ENCODE measurements around the gene MACROD2.
"Not testable (repeated sequence)": the region's sequence is repeated elsewhere in the genome, so short reads cannot be mapped to it uniquely, and the experiment has no call there.

The MACROD2 gene

DNA sequence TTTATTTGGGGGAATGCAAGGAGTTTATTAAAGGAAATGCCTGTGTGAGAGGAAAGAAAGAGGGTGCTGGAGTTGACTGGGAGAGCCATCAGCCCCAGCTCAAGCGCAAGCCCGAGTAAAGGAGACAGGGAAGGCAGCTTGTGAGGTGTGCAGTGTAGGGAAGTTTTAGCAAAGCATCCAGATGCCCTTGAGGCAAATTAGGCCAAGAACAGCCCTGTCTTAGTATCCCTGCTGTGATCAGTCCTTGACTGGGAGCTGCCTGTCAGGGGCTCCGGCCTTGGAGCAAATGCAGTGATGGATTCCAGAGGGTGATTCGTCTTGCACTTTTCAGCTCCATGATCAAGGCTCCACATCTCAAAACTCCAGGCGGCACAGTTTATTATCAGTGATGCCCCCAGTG, 2016.2 kb downstream of the MACROD2 start:
- no peak for TF ChIP-seq Cebpa-rat (IDR thresholded peaks at IDR 0.05)
- H3K36me3 ChIP-seq, result peaks cover 5% of the 10 kb centered on the region; the same call in 1 of the 2 replicates
- H3K27me3 ChIP-seq, result no peaks in the 10 kb centered on the region
- no peak overlapping the region for H3K4me3 ChIP-seq
- no peaks in the 10 kb centered on the region for H4K20me1 ChIP-seq
- peaks cover 6% of the 10 kb centered on the region; the same call in 1 of the 2 replicates for H3K4me1 ChIP-seq
- H3K27ac ChIP-seq, result no peak overlapping the region
- H3K9ac ChIP-seq, result no peak overlapping the region
- H3K4me2 ChIP-seq, result no peak overlapping the region
- peaks cover 18% of the 10 kb centered on the region; the same call in 1 of the 2 replicates for H3K9me3 ChIP-seq

DNA sequence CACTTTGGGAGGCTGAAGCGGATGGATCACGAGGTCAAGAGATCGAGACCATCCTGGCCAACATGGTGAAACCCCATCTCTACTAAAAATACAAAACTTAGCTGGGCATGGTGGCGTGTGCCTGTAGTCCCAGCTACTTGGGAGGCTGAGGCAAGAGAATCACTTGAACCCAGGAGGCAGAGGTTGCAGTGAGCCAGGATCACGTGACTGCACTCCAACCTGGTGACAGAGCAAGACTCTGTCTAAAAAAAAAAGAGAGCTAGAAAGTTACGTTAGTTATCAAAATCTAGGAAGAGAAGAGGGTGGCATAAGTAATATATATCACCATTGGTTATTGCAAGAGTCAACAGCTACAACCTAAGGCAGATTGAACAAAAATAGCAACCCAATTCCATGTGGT, 2017.6 kb downstream of the MACROD2 start:
- not testable (repeated sequence) for H3K27ac ChIP-seq, H3K27me3 ChIP-seq, H3K36me3 ChIP-seq, H3K4me2 ChIP-seq, H3K9ac ChIP-seq, H3K4me1 ChIP-seq, H4K20me1 ChIP-seq, H3K4me3 ChIP-seq
- H3K9me3 ChIP-seq, result peaks cover 25% of the 10 kb centered on the region

DNA sequence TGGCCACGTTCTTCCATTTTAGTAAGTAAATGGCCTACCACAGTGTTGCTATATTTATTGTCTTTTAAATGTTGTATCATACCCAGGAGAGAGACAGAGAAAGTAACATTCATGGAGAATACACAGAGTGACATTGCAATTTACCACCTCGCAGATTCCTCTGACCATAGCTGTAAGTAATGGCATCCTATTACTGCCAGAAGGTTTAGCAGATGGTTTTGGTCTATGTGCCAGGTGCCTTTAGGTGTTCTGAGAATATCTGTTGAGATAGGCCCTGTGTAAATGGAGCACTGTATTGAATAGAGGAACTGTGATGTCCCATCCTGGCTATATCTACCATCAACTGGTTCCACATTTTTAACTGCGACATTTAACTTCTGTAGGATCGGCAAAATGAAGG, 2018.3 kb downstream of the MACROD2 start:
- Histone ChIP-seq H3K4me2 (no peak overlapping the region), H3K27me3 (no peaks in the 10 kb centered on the region)
- TF ChIP-seq Cebpa-rat (IDR thresholded peaks at IDR 0.05), result no peak

DNA sequence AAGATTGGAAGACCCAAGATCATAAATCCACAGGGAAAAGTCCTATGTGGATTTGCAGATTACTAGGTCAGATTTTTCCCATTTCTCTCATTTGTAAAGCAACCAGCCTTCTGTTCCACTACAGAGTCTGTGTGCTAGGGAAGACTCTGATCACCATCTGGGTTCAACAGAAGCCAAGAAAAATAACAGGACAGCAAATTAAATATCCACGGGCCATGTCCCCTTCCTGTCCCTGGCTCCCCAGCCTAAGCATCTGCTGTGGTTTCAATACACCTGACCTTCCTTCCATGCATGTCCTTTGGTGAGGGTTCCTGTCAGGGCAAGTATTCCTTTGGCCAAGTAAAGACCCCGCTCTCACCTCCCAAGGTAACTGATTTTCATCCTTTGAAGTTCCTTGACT, 2019.1 kb downstream of the MACROD2 start:
- no peaks in the 10 kb centered on the region for H3K27me3 ChIP-seq
- peaks cover 6% of the 10 kb centered on the region; the same call in 1 of the 2 replicates for H3K4me1 ChIP-seq
- no peaks in the 10 kb centered on the region for H3K36me3 ChIP-seq
- no peaks in the 10 kb centered on the region for H4K20me1 ChIP-seq
- H3K4me2 ChIP-seq, result no peak overlapping the region
- H3K9me3 ChIP-seq, result peaks cover 23% of the 10 kb centered on the region
- no peak for TF ChIP-seq Cebpa-rat (IDR thresholded peaks at IDR 0.05)
- H3K4me3 ChIP-seq, result no peak overlapping the region
- no peak overlapping the region for H3K27ac ChIP-seq
- no peak overlapping the region for H3K9ac ChIP-seq

More for the DNA sequence above, 2018.3 kb downstream of the MACROD2 start:
- Histone ChIP-seq H3K27ac (no peak overlapping the region), H3K4me1 (peaks cover 6% of the 10 kb centered on the region; the same call in 1 of the 2 replicates), H4K20me1 (no peaks in the 10 kb centered on the region), H3K9me3 (peaks cover 19% of the 10 kb centered on the region), H3K36me3 (peaks cover 5% of the 10 kb centered on the region; the same call in 1 of the 2 replicates), H3K9ac (no peak overlapping the region), H3K4me3 (no peak overlapping the region)

DNA sequence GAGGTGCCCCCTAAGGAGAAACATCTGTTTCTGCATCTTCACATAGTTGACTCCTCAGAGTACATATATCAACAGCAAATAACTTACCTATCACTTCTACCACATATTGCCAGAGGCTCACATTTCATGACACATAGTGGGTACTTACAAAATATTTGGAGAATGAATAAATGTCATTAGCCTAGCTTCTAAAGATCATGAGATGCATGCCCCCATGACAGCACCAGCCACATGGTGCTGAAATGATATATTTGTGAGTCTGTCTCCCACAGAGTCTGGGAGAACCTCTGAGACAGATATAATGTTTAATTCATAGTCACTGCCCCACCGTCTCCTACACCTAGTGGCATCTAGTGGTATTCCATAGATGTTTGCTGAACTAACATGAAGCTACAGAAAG, 2022.3 kb downstream of the MACROD2 start:
- H3K9me3 ChIP-seq, result peaks cover 26% of the 10 kb centered on the region
- TF ChIP-seq Cebpa-rat (IDR thresholded peaks at IDR 0.05), result no peak
- H4K20me1 ChIP-seq, result no peaks in the 10 kb centered on the region
- no peak overlapping the region for H3K27ac ChIP-seq
- H3K4me3 ChIP-seq, result no peak overlapping the region
- no peak overlapping the region for H3K4me2 ChIP-seq
- no peaks in the 10 kb centered on the region for H3K4me1 ChIP-seq
- H3K36me3 ChIP-seq, result no peaks in the 10 kb centered on the region
- no peak overlapping the region for H3K9ac ChIP-seq
- no peaks in the 10 kb centered on the region for H3K27me3 ChIP-seq

DNA sequence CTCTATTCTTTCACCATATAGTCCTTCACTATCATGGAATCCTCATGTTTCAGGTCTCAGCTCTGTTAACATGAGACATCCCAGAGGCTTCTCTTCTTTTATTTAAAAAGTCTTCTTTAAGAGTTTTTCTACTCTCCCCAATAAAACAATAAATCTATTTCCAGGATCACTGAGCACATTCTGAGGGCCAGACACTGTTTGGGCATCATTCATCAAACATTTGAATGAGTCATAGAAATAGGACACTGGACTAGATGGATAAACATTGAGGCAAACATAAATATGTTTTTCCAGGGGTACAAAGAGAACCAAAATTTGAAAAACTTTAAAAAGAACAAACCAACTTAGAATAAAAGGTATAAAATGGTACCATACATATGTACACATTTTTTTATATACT, 2023.6 kb downstream of the MACROD2 start:
- Histone ChIP-seq H3K4me3 (no peak overlapping the region), H3K36me3 (no peaks in the 10 kb centered on the region), H3K4me2 (no peak overlapping the region), H3K4me1 (peaks cover 4% of the 10 kb centered on the region), H3K9ac (no peak overlapping the region), H3K27me3 (no peaks in the 10 kb centered on the region), H3K27ac (no peak overlapping the region), H4K20me1 (no peaks in the 10 kb centered on the region), H3K9me3 (peaks cover 29% of the 10 kb centered on the region)
- no peak for TF ChIP-seq Cebpa-rat (IDR thresholded peaks at IDR 0.05)

DNA sequence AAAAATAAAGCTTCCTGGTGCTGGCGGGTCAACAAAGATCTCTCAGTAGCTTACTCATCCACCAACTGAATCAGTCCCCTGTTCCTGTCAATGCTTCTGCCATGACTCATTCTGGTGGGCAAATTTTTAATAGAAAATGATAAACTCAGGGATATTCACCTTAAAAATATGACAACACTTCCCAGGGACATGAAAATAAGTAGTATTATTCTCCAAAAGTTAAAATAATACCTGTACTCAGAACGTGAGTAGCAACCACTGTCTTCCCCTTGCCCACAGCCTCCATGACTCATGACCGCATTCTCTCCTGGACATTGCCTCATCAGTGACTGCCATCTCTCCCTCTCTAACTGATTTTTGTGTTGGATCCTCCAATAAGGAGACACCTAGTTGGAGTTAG, 2025.7 kb downstream of the MACROD2 start:
- Histone ChIP-seq H3K9me3 (peaks cover 37% of the 10 kb centered on the region), H3K27ac (no peak overlapping the region), H3K4me2 (no peak overlapping the region), H3K4me3 (no peak overlapping the region), H4K20me1 (no peaks in the 10 kb centered on the region), H3K4me1 (peaks cover 25% of the 10 kb centered on the region), H3K27me3 (no peaks in the 10 kb centered on the region), H3K9ac (no peak overlapping the region), H3K36me3 (no peaks in the 10 kb centered on the region)
- TF ChIP-seq Cebpa-rat (IDR thresholded peaks at IDR 0.05), result no peak

DNA sequence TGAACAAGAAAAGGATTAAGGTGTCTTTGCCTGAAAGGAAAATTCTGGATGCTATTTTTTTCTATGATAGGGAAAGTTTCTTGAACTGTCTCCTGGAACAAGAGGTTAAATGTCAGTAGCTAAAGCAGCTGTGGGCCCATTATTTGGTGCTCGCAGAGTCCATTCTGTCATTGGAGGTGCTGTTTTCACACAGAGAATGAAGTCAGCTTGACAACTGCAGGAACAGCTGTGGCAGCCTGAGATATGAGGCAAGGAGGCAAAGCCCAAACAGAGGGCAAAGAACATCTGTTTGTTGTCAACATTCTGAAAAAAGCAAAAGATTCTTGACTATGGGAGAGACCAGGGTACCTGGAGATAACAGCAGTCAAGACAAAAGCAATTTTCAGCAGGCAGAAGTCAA, 2029.8 kb downstream of the MACROD2 start:
- Histone ChIP-seq H3K27ac (peak overlapping the region; percentile 76), H3K4me1 (peaks cover 66% of the 10 kb centered on the region), H3K27me3 (no peaks in the 10 kb centered on the region), H3K9me3 (peaks cover 51% of the 10 kb centered on the region), H3K36me3 (no peaks in the 10 kb centered on the region; the same call in 1 of the 2 replicates), H3K4me2 (peak overlapping the region; percentile 69), H3K9ac (peak overlapping the region; percentile 59; the same call in 1 of the 2 replicates), H3K4me3 (no peak overlapping the region), H4K20me1 (no peaks in the 10 kb centered on the region)
- no peak for TF ChIP-seq Cebpa-rat (IDR thresholded peaks at IDR 0.05)

DNA sequence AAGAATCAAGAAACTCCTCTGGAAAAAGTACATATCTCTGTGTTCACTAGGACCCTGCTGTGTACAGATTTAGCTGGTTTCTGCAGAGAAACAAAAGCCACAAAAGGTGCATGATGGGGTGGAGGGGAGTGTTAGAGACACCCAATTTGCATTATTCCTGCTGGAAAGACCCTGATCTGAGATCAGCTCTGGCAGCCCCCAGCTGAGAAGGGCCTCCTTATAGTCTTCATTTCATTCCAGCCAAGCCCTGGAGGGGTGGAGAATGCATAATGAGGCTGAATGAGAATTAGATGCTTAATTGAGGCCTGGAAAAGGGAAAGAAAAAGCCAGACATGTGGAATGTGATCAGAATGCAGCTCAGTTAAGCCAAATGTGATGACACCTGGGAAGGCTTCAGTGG, 2032.4 kb downstream of the MACROD2 start:
- H3K4me3 ChIP-seq, result no peak overlapping the region
- TF ChIP-seq Cebpa-rat (IDR thresholded peaks at IDR 0.05), result no peak
- H3K27ac ChIP-seq, result peak overlapping the region; percentile 48; the same call in 1 of the 2 replicates
- H3K4me2 ChIP-seq, result peak overlapping the region; percentile 38
- H4K20me1 ChIP-seq, result no peaks in the 10 kb centered on the region
- H3K27me3 ChIP-seq, result no peaks in the 10 kb centered on the region
- no peak overlapping the region for H3K9ac ChIP-seq
- H3K9me3 ChIP-seq, result peaks cover 49% of the 10 kb centered on the region
- peaks cover 73% of the 10 kb centered on the region for H3K4me1 ChIP-seq
- H3K36me3 ChIP-seq, result no peaks in the 10 kb centered on the region; the same call in 1 of the 2 replicates

DNA sequence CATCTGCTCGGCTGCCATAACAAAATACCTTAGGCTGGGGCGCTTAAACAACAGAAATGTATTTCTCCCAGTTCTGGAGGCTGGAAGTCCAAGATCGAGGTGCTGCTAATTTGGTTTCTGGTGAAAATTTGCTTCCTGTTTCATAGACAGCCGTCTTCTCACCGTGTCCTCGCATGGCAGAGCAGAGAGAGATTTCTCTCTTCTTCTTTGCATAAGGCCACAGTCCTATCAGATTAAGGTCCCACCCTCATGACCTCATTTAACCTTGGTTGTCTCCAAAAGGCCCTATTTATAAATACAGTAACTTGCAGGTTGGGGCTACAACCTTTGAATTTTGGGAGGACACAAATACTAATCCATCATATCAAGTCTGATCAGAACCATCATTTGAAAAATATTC, 2033.6 kb downstream of the MACROD2 start:
- no peaks in the 10 kb centered on the region for H4K20me1 ChIP-seq
- peaks cover 45% of the 10 kb centered on the region for H3K9me3 ChIP-seq
- TF ChIP-seq Cebpa-rat (IDR thresholded peaks at IDR 0.05), result no peak
- no peak overlapping the region for H3K4me3 ChIP-seq
- peak overlapping the region; percentile 47; the same call in 1 of the 2 replicates for H3K27ac ChIP-seq
- no peaks in the 10 kb centered on the region for H3K27me3 ChIP-seq
- no peaks in the 10 kb centered on the region; the same call in 1 of the 2 replicates for H3K36me3 ChIP-seq
- peak overlapping the region; percentile 8 for H3K4me2 ChIP-seq
- no peak overlapping the region for H3K9ac ChIP-seq
- H3K4me1 ChIP-seq, result peaks cover 68% of the 10 kb centered on the region

DNA sequence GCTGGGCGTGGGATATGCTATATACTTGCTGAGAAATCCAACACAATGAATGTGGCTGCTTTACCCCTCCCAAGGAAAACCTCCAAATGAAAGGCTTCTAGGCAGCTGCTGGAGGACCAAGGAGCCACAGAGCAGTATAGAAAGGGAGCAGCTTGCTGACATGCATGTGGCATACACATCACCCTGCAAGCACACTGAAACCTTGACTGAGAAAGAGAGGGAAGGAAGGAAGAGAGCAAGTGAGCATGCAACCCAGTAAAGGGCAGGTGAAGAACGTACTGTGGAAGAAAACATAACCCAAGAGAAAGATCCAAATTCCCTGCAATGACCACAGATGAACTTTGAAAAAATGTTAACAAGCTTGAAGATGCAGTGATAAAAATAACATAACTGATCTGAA, 2034.9 kb downstream of the MACROD2 start:
- Histone ChIP-seq H3K4me2 (peak overlapping the region; percentile 51), H3K27ac (peak overlapping the region; percentile 47)

More for the DNA sequence above, 2034.9 kb downstream of the MACROD2 start:
- Histone ChIP-seq H3K9ac (no peak overlapping the region), H3K27me3 (no peaks in the 10 kb centered on the region), H3K36me3 (no peaks in the 10 kb centered on the region; the same call in 1 of the 2 replicates), H4K20me1 (no peaks in the 10 kb centered on the region), H3K4me3 (no peak overlapping the region), H3K9me3 (peaks cover 53% of the 10 kb centered on the region), H3K4me1 (peaks cover 55% of the 10 kb centered on the region)
- no peak for TF ChIP-seq Cebpa-rat (IDR thresholded peaks at IDR 0.05)

All from BLaER1 (cell line).